ENCODE measurements around the gene STXBP6. TPM values are rescaled to one million over a fixed set of nuclear protein-coding genes. Genes with fewer than 3 reads are reported as not detected.

The STXBP6 gene
- total RNA-seq, 4 donors from 2014 or later, result 34.9 to 62.1 (median 45.5) TPM

GRCh38 chr14:24817212-24818057, 232.5 kb downstream of the STXBP6 start:
- Histone ChIP-seq H3K9me3 (no peaks in the 10 kb centered on the region), H3K27ac (no peak overlapping the region), H3K4me1 (peaks cover 12% of the 10 kb centered on the region), H3K4me3 (no peak overlapping the region), H3K27me3 (no peaks in the 10 kb centered on the region), H3K36me3 (no peaks in the 10 kb centered on the region)
- 79% methylated on average over 11 of the region's 11 CpGs for WGBS
- TF ChIP-seq POLR2AphosphoS5 (IDR thresholded peaks at IDR 0.05) (no peak), EP300 (IDR thresholded peaks at IDR 0.05) (no peak), CTCF (IDR thresholded peaks at IDR 0.05) (no peak), POLR2A (IDR thresholded peaks at IDR 0.05) (no peak)
- no peak for DNase-seq (ENCODE audit: low spot score in 2 of 2)

DNA sequence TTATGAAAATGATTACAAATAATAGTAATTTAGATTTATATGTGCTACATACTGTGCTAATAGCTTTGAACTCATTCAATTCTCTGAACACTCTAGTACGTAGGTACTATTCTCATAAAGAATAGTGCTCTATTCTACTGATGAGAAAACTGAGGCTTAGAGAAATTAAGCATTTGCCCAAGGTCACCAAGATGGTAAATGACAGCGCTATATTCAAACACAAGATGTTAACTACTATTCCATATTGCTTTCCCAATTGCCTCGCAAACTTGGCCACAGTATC, 233.1 kb downstream of the STXBP6 start:
- peaks cover 12% of the 10 kb centered on the region for H3K4me1 ChIP-seq

DNA sequence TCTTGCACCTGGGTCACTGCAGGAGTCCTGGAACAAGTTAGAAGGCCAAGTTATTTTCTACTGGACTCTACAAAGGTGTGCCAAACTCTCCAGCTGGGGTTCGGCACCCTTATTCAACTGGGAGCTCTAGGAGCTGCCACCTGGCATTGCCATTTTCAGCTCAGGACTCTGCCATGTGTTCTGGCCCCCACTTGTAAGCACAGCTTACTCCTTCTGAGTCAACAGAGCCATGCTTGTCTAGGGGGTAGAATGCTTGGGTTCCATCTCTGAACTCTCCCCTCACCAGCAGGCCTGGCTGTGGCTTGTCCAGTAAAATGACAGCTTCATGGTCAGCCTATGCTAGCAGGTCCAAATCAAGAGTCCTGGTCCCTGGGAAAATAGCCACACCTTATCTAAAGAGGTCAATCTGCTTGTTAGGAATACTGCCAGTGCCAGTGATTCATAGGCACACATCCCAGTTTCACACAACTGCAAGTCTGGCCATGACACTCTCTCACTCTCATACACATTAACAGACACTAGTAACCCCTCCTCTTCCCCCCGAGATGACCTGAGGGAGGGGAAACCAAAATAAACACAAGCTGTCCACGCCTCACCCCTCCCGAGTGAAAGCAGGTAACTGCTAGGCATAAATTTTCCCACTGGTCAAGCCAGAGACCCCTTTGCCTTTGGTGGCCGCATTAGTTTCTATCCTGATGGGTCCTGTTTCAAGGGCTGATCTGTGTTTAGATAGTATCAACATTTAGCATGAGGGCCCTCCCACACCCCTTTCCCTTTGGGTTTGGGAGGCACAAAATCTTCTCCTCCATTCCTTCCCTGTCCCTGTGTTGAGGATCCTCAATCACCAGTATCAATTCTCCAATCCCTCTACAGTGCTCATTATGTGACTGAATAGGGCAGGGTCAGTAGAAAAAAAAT, 233.7 kb downstream of the STXBP6 start:
- no peak for DNase-seq (ENCODE audit: low spot score in 2 of 2)
- no peak overlapping the region for H3K27ac ChIP-seq
- H3K4me3 ChIP-seq, result no peak overlapping the region
- WGBS, result 51% methylated on average over 4 of the region's 5 CpGs
- TF ChIP-seq EP300 (IDR thresholded peaks at IDR 0.05) (no peak), POLR2A (IDR thresholded peaks at IDR 0.05) (no peak), CTCF (IDR thresholded peaks at IDR 0.05) (no peak), POLR2AphosphoS5 (IDR thresholded peaks at IDR 0.05) (no peak)
- H3K9me3 ChIP-seq, result no peaks in the 10 kb centered on the region
- peaks cover 12% of the 10 kb centered on the region for H3K4me1 ChIP-seq
- no peaks in the 10 kb centered on the region for H3K27me3 ChIP-seq
- no peaks in the 10 kb centered on the region for H3K36me3 ChIP-seq

More for the DNA sequence above, 233.1 kb downstream of the STXBP6 start:
- WGBS, result 83% methylated on average over 3 of the region's 3 CpGs
- TF ChIP-seq EP300 (IDR thresholded peaks at IDR 0.05), result no peak
- no peak for TF ChIP-seq POLR2A (IDR thresholded peaks at IDR 0.05)
- TF ChIP-seq POLR2AphosphoS5 (IDR thresholded peaks at IDR 0.05), result no peak
- no peak for TF ChIP-seq CTCF (IDR thresholded peaks at IDR 0.05)
- Histone ChIP-seq H3K4me3 (no peak overlapping the region), H3K36me3 (no peaks in the 10 kb centered on the region), H3K9me3 (no peaks in the 10 kb centered on the region), H3K27ac (no peak overlapping the region), H3K27me3 (no peaks in the 10 kb centered on the region)
- no peak for DNase-seq (ENCODE audit: low spot score in 2 of 2)

DNA sequence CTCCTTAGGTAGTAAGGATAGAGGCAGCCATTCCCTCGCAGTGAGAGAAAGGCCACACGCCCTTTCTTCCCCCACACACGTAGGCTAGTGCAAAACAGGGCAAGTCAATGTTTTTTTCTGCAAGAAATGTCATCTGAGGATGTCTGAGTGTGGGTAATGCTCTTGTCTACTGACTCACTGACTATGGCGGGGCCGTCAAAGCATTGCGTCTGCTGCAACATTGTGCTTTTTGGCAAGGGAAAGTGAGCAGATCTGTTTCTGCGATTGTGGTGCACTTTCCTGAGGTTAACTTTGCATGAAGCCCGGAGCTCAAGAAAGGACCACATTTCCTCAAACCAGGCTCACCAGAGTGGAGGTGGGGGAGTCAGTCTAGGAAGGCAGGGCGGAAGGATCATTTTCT, 234.4 kb downstream of the STXBP6 start:
- H3K36me3 ChIP-seq, result no peaks in the 10 kb centered on the region
- peaks cover 14% of the 10 kb centered on the region for H3K4me1 ChIP-seq
- no peak for DNase-seq (ENCODE audit: low spot score in 2 of 2)
- H3K9me3 ChIP-seq, result no peaks in the 10 kb centered on the region
- no peaks in the 10 kb centered on the region for H3K27me3 ChIP-seq
- 92% methylated on average over 9 of the region's 9 CpGs for WGBS
- no peak overlapping the region for H3K4me3 ChIP-seq
- TF ChIP-seq POLR2AphosphoS5 (IDR thresholded peaks at IDR 0.05), result no peak
- TF ChIP-seq POLR2A (IDR thresholded peaks at IDR 0.05), result no peak
- TF ChIP-seq EP300 (IDR thresholded peaks at IDR 0.05), result no peak
- TF ChIP-seq CTCF (IDR thresholded peaks at IDR 0.05), result no peak
- H3K27ac ChIP-seq, result no peak overlapping the region

DNA sequence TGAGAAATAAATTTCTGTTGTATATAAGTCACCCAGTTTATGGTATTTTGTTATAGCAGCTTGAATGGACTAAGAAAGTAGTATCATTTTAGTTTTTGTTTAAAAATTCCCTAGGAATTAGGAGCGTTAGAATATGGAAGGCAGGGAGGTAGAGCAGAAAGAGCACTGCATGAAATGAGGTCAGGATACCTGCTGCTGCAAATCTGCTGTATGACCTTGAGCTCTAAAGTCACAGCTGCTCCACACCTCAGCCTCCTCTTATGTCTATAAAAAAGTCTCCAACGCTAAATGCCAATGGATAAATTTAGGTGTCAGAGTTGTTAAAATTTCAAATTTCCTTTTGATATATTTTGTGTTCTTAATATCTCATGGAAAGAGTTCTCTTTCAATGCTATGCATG, 235.0 kb downstream of the STXBP6 start:
- DNase-seq (ENCODE audit: low spot score in 2 of 2), result no peak
- TF ChIP-seq POLR2AphosphoS5 (IDR thresholded peaks at IDR 0.05), result no peak
- no peak for TF ChIP-seq EP300 (IDR thresholded peaks at IDR 0.05)
- no peak for TF ChIP-seq CTCF (IDR thresholded peaks at IDR 0.05)
- no peak for TF ChIP-seq POLR2A (IDR thresholded peaks at IDR 0.05)
- no peak overlapping the region for H3K4me3 ChIP-seq
- no peaks in the 10 kb centered on the region for H3K27me3 ChIP-seq
- no peaks in the 10 kb centered on the region for H3K9me3 ChIP-seq
- WGBS, result 94% methylated on average over 2 of the region's 2 CpGs
- H3K27ac ChIP-seq, result no peak overlapping the region
- peaks cover 17% of the 10 kb centered on the region for H3K4me1 ChIP-seq
- H3K36me3 ChIP-seq, result no peaks in the 10 kb centered on the region

All from suprapubic skin (tissue), 4 donors.